H7 (cell line): Measurements from ENCODE around the gene AATK. TPM values are rescaled to one million over a fixed set of nuclear protein-coding genes. Genes with fewer than 3 reads are reported as not detected.

Experiments
- DNase-seq: peaks from one replicate; pipeline ENCODE4 v3.0.0; 2012
- H3K27me3 ChIP-seq: 2 replicates; pipeline ENCODE4 v1.6.0; 2011; ENCODE audit warnings: mild to moderate bottlenecking, low read length; ENCODE audit not compliant: control insufficient read depth, insufficient read depth
- H3K36me3 ChIP-seq: replicated peaks from 2 replicates; pipeline ENCODE4 v1.5.1; 2011; ENCODE audit warnings: low read length; ENCODE audit not compliant: control insufficient read depth, insufficient read depth
- H3K4me3 ChIP-seq: 2 replicates; pipeline ENCODE4 v1.5.1; 2011; ENCODE audit warnings: low read depth, mild to moderate bottlenecking, control low read depth, low read length, moderate library complexity; ENCODE audit not compliant: insufficient read depth
- total RNA-seq: library from RNA; depleted of rRNA; stranded (reverse); fragments of >200 nt; shearing (Covaris generic); gene quantifications from 2 replicates; pipeline ENCODE4 v1.2.3, GENCODE V29; 2014

The AATK gene
- total RNA-seq, 1 experiment from 2014 or later, result 1.5 TPM

DNA sequence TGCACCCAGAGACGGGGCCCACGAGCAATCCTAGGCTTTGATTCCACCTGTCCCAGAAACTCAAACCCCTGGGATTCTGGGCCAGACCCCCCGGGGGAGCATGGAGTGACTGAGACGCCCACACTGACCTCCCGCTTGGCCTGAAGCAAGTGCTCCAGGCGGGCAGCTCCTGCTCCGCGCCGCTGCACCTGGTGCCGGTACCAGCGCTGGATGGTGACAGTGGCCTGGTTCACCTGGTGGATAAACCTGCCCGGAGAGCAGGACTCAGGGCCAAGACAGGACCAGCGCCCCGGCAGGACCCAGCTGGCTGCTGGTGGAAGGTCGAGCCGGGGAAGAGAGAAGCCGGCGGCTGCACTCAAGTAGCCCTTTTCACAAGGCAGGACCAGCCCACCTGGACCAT, 34.2 kb upstream of the AATK start:
- no peak for DNase-seq
- no peaks in the 10 kb centered on the region for H3K27me3 ChIP-seq
- no peak overlapping the region for H3K4me3 ChIP-seq
- H3K36me3 ChIP-seq, result peaks cover 1% of the 10 kb centered on the region

DNA sequence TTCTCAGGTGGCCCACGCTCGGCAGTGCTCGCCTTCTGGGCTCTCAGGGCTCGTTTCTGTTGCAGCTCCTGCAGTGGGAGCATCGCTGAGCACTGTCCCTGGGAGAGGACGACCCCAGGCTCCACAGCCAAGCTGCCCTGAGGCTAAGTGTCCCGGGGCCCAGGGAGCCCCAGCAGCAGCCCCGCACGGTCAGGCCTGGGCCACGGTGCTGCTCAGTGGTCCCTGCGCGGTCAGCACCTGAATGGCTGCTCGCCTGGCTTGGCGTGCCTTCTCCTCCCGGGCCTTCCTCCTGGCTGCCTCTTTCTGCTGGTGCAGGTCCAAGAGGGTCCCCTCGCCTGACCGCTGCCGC, 33.4 kb upstream of the AATK start:
- no peak for DNase-seq
- peaks cover 1% of the 10 kb centered on the region for H3K36me3 ChIP-seq
- no peak overlapping the region for H3K4me3 ChIP-seq
- H3K27me3 ChIP-seq, result no peaks in the 10 kb centered on the region

DNA sequence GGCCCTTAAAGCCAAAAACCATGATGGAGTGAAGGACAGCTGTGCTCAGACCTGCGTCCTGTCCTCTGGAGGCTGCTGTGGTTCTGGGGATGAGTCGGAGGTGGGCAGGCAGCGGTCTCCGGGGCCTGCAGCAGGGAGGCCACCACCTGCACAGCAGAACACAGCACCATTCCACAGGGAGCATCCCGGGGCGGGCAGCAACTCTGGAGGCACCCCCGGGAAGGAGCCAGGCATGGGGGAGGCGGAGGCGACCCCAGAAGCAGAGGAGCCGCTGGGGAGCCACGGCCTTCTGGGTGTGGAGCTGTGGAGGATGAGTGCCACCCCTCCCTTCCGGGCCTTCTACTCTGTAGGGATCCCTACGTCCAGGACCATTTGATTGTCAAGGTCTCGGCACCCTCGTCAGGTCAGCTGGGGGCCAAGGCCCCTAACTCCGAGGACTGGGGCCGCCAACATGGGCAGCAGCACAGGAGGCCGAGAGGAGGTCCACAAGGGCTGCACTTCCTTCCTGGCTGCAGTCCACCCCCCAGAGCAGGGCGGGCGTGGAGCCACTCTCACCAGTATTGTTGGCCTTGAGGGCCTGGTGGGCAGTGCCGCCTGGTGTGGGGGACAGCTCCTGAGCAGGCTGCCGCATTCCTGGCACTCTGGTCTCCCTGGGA, 32.9 kb upstream of the AATK start:
- no peak for DNase-seq
- H3K4me3 ChIP-seq, result no peak overlapping the region
- H3K27me3 ChIP-seq, result no peaks in the 10 kb centered on the region
- peaks cover 1% of the 10 kb centered on the region for H3K36me3 ChIP-seq

DNA sequence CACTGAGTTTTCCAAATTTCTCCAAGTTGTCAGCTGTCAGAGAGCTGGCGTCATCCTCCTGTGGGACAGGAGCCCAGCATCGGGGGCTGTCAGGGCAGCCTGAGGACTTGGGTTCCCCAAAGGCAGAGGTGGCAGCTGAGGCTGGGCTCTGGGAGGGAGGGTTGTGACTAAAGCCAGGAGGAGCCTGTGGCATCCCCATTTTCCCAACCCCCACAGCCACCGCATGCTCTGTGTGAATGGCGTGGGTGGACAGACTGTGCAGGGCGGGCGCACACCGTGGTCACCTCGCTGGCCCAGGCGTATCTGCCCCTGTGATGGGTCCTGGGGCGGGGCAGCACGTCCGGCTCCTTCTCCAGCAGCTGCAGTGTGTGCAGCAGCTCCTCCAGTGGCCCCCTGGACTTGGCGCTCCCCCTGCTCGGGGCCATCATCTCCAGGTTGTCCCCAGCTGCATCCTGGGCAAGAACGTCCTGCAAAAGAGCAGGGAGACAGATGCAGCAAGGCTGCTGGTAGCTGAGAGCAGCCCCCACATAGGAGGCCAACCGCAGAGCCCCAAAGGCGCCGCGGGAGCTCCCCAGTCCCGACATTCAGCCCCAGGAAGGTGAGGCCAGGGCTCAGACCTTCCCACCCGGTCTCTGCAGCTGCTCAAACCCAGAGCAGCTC, 31.9 kb upstream of the AATK start:
- DNase-seq, result no peak
- H3K27me3 ChIP-seq, result no peaks in the 10 kb centered on the region
- no peak overlapping the region for H3K4me3 ChIP-seq
- peaks cover 1% of the 10 kb centered on the region for H3K36me3 ChIP-seq

DNA sequence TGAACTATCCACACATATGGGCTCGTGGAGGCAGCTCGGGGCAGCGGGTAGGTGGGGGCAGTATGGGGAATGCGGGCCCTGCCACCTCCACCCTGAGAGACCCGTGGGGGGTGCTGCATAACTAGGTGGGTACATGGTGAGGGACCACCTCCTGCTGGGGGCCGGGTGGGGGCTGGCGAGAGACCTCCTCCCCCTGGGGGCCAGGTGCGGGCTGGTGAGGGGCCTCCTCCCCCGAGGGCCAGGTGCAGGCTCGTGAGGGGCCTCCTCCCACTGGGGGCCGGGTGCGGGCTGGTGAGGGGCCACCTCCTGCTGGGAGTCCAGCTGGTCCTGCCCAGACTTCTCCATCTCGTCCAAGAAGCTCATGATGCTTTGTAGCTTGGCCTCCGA, 31.4 kb upstream of the AATK start:
- no peaks in the 10 kb centered on the region for H3K27me3 ChIP-seq
- H3K4me3 ChIP-seq, result no peak overlapping the region
- H3K36me3 ChIP-seq, result peaks cover 1% of the 10 kb centered on the region
- DNase-seq, result no peak

DNA sequence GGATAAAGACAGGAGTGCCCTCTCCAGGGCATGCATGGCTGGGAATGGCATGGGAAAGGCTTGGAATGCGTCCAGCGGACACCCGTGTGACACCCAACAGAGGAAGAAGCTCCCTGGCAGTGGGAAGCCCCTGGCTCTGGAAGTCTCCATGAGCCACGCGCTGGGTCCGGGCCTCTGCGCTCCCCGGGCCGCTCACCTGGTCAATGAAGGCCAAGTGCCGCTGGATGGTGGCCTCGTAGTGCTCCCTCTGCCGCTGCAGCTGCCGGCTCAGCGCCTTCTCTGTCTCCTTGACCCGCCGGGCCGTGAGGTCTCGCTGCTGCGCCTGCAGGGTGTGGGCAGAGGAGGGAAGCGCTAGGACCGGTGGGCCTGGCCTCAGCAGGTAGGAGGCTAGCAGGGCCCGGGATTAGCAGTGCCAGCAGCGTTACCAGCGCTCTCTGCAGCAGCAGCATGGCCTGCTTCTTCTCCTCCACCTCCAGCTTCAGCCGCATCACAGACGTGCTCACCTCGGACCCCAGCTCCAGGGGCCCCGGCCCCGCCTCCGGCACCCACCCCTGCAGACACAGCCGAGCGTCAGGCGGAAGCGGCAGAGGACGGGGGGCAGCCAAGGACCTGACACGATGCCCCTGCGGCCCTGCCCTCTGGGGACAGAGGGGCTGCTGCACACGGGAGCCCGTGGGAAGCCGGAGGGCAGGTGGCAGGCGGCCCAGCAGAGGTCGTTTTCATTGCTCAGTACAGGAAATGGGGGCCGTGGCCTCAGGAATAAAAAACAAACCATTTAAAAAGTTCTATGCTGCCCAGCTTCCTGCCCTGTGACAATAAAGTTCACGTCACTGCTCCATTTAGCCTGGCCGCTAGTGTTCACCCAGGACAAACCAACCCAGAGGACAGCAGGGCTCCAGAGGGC, 30.7 kb upstream of the AATK start:
- Histone ChIP-seq H3K36me3 (peaks cover 1% of the 10 kb centered on the region), H3K4me3 (no peak overlapping the region), H3K27me3 (no peaks in the 10 kb centered on the region)
- no peak for DNase-seq

DNA sequence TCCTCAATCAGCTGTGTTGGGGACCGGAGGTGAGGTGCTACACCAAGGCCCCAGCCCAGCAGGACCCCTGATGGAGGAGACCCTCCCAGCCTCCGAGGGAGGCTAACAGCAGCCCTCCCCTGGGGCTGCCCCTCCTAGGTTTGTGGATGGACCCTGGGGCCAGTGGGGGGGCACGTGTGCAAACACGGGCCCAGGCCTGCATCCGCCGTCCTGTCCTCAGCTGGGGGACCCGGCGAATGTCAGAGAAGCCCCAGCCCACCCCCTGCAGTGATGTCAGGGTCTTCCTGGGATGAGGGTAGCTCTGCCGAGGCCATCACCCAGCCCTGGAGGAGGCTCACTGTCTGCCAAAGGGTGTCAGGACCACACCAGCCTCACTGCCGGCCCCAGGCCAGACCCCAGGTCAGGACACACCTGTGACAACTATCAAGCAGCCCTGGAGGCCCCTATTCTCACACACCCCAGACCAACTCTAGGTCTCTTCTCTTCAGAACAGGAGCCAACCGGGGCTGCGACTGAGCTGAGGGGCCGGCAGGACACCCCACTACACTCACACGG, 30.0 kb upstream of the AATK start:
- no peak for DNase-seq
- Histone ChIP-seq H3K36me3 (peaks cover 1% of the 10 kb centered on the region), H3K27me3 (no peaks in the 10 kb centered on the region), H3K4me3 (no peak overlapping the region)

DNA sequence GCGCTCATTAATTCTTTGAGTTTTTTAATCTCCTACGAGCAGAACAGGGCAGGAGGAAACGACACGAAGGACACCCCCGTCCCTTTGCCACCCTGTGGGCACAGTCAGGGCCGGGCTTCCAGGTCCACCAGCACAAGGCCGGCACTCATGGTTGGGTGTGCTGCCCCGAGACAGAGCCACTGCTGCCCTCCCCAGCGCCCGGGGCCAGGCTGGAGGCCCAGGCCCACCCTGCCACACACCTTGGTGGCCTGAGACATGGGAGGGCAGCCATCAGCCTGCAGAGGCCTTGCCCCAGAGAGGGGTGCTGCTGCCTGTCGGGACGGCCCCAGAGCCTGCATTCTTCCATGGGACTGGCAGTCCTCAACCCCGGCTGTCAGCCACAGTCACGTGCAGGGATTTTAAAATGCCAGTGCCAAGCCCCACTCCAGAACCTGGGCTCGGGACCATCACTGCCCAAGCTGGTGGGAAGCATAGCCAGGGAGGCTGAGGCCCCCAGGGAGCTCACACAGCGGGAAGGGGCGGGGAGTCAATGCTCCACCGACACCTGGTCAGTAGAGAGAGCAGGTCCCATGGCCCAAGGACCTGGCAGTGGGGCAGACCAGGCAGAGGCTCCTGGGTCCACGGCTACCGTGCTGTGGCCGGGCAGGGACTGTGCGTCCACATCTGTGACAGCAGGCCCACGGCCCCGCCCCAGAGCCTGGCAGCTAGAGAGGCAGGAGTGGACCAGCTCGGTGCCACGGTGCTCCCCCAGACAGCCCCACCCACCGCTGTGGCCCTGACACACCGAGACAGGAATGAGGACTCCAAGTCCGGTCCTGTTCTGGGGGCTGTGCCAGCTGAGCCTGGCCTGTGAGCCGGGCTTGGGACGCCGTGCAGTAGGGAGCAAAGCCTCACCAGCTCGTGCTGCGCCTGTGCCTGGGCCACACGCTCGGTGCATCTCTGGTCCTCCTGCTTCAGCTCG, 29.2 kb upstream of the AATK start:
- peaks cover 1% of the 10 kb centered on the region for H3K36me3 ChIP-seq
- no peak for DNase-seq
- no peak overlapping the region for H3K4me3 ChIP-seq
- no peaks in the 10 kb centered on the region for H3K27me3 ChIP-seq

DNA sequence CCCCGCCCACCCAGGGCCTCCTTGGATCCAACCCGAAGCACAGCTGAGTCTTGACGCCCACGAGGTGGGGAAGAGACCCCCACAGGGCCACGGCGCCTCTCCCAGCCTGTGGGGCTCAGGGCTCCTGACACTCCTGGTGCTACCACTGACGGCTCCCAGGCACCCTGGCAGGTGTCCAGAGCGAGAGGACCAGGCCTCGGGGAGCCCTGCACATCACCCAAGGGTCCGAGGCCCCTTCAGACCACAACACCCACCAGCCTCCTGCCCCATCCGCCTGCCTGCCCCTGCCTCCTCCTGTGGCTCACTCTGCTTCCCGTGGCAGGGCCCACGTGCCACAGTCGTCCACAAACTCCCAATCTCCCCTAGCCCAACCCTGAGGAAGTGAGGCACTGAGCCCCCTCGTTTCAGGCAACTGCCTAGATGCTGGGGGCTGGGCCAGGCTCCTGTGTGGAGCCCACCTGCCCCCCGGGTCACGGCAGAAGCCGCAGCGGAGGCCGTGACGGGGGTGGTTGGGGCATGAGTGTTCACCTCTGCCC, 28.3 kb upstream of the AATK start:
- peaks cover 4% of the 10 kb centered on the region for H3K36me3 ChIP-seq

DNA sequence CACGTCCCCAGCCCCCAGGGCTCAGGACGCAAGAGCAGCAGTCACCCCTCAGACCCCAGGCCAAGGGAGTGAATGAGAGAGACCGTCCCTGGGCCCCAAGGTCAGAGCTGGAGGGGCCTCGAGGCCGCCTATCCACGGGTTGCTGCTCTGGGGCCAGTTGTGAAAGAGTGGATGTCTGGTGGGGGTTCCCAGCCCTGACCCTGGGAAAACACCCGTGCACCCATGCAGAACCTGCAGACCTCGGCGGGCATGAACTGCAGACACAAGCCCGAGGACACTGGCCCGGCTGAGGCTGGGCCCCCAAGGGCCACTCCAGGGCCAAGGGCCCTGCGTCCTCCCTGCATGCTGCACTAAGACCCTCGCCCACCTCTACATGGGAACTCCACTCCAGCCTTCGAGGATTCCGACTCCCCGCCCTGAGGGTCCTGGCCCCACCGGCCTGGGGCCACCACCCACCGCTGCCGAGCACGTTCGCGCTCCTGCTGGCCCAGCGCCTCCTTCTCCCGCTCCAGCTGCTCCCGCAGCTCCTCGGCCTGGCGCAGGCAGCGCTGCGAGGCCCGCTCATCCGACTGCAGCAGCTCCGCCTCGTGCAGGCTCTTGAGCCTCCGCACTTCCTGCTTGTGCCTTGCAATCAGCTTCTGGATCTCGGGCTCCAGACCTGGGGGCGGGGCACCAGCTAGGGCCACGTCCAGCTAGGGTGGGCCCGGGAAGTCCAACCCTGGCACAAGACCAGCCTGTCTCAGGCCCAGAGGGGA, 27.6 kb upstream of the AATK start:
- DNase-seq, result no peak
- Histone ChIP-seq H3K27me3 (no peaks in the 10 kb centered on the region), H3K4me3 (no peak overlapping the region), H3K36me3 (peaks cover 4% of the 10 kb centered on the region)

More for the DNA sequence above, 28.3 kb upstream of the AATK start:
- H3K27me3 ChIP-seq, result no peaks in the 10 kb centered on the region
- H3K4me3 ChIP-seq, result no peak overlapping the region
- no peak for DNase-seq

DNA sequence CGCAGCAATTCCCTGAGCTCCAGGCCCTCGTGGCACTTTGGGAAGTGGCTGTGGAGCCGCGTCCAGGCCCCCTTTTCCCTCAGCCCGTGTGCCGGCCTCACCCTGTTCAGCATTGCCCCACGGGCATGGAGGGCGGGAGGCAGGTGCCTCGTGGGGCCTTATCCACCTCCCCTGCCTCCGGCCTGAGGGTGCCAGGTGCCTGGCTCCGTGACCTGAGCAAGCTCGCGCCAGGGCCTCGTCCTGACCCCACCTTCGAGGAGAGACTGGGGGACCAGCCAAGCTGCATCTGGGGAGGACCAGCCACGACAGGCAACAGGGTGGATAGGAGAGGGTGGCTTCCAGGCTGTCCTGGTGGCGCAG, 27.0 kb upstream of the AATK start:
- no peak for DNase-seq
- peaks cover 3% of the 10 kb centered on the region for H3K36me3 ChIP-seq
- no peak overlapping the region for H3K4me3 ChIP-seq
- no peaks in the 10 kb centered on the region for H3K27me3 ChIP-seq

DNA sequence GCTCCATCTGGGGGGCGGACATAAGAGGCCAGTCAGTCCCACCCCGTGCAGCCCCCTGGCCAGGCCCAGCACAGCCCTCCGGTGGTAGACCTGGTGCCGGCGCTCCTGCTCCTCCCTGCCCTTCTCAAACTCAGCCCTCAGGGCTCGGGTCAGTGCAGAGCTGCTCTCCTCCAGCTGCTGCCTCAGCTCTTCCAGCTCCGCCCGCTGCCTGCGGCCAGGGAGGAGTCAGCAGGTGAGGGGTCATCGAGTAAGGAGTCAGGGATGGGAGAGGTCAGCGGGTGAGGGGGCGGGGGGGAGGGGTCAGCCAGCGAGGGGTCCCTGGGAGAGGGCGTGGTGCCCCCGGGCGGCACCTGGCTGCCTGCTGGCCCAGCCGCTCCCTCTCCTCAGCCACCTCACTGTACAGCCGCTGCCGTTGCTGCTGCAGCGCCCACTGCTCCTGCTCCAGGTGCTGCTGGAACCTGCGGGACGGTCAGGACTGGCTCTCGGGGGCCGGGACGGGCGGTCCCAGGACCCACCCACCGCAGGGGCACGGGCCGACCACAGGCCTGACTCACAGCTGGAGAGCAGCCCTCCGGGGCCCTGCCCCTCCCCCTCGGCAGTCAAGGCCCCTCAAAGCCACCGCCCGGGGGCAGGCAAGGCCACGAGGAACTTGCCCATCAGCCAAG, 26.5 kb upstream of the AATK start:
- Histone ChIP-seq H3K4me3 (no peak overlapping the region), H3K27me3 (no peaks in the 10 kb centered on the region), H3K36me3 (peaks cover 3% of the 10 kb centered on the region; the same call in 1 of the 2 replicates)
- no peak for DNase-seq

DNA sequence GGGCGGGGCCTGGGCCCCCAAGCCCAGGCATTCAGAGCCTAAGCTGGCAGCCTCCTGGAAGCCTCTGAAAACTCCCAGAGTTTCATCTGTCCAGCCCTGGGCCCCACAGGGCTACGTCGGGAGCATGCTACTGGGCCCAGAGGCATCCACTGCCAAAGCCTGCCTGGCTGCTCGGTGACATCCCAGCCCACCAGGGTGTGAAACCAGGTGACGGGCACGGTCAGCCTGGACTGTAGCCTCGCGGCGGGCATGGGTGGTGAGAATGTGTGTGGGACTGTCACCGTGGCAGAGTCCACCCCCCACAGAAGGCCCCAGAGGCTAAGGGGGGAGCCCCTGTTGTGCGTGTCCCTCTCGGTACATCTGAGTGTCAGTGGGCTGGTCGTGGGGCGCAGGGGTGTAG, 25.6 kb upstream of the AATK start:
- H3K4me3 ChIP-seq, result no peak overlapping the region
- H3K36me3 ChIP-seq, result peaks cover 3% of the 10 kb centered on the region; the same call in 1 of the 2 replicates
- H3K27me3 ChIP-seq, result no peaks in the 10 kb centered on the region
- DNase-seq, result no peak
